IPS-15b (cell line): Measurements from ENCODE around the gene CHMP2A.
A peak's percentile ranks its signal among the peaks of the same experiment; 100 is the strongest.
"Not testable (repeated sequence)": the region's sequence is repeated elsewhere in the genome, so short reads cannot be mapped to it uniquely, and the experiment has no call there.

Experiments used
- H3K27me3 ChIP-seq: one replicate; pipeline ENCODE4 v1.6.1; 2013; ENCODE audit warnings: low read length; ENCODE audit not compliant: control insufficient read depth, insufficient read depth
- H3K36me3 ChIP-seq: one replicate; pipeline ENCODE4 v1.6.1; 2013; ENCODE audit warnings: low read length; ENCODE audit not compliant: control insufficient read depth, insufficient read depth
- H3K4me1 ChIP-seq: one replicate; pipeline ENCODE4 v1.6.1; 2013; ENCODE audit warnings: mild to moderate bottlenecking, low read length; ENCODE audit not compliant: control insufficient read depth, insufficient read depth
- H3K4me3 ChIP-seq: one replicate; pipeline ENCODE4 v1.5.1; 2013; ENCODE audit warnings: low read depth, low read length
- H3K9ac ChIP-seq: one replicate; pipeline ENCODE4 v1.6.1; 2013; ENCODE audit warnings: low read depth, mild to moderate bottlenecking, low read length
- H3K9me3 ChIP-seq: one replicate; pipeline ENCODE4 v1.6.1; 2013; ENCODE audit warnings: mild to moderate bottlenecking, low read length; ENCODE audit not compliant: control insufficient read depth, insufficient read depth

CHMP2A gene

DNA sequence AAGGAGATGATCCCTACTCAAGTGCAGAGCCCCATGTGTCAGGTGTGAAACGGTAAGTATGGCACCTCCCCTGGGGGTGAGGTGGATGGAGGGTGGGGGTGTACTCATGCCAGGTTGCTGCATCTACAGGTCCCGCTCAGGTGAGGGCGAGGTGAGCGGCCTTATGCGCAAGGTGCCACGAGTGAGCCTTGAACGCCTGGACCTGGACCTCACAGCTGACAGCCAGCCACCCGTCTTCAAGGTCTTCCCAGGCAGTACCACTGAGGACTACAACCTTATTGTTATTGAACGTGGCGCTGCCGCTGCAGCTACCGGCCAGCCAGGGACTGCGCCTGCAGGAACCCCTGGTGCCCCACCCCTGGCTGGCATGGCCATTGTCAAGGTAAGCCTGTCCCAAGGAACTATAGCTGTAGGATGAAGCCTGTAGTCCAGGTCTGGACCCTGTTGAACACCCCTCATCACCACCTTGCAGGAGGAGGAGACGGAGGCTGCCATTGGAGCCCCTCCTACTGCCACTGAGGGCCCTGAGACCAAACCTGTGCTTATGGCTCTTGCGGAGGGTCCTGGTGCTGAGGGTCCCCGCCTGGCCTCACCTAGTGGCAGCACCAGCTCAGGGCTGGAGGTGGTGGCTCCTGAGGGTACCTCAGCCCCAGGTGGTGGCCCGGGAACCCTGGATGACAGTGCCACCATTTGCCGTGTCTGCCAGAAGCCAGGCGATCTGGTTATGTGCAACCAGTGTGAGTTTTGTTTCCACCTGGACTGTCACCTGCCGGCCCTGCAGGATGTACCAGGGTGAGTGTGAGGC, 5.8 kb downstream of the CHMP2A start:
- Histone ChIP-seq H3K4me1 (peaks cover 8% of the 10 kb centered on the region), H3K4me3 (no peak overlapping the region), H3K9ac (no peak overlapping the region), H3K9me3 (no peaks in the 10 kb centered on the region), H3K27me3 (no peaks in the 10 kb centered on the region), H3K36me3 (peaks cover 67% of the 10 kb centered on the region)

DNA sequence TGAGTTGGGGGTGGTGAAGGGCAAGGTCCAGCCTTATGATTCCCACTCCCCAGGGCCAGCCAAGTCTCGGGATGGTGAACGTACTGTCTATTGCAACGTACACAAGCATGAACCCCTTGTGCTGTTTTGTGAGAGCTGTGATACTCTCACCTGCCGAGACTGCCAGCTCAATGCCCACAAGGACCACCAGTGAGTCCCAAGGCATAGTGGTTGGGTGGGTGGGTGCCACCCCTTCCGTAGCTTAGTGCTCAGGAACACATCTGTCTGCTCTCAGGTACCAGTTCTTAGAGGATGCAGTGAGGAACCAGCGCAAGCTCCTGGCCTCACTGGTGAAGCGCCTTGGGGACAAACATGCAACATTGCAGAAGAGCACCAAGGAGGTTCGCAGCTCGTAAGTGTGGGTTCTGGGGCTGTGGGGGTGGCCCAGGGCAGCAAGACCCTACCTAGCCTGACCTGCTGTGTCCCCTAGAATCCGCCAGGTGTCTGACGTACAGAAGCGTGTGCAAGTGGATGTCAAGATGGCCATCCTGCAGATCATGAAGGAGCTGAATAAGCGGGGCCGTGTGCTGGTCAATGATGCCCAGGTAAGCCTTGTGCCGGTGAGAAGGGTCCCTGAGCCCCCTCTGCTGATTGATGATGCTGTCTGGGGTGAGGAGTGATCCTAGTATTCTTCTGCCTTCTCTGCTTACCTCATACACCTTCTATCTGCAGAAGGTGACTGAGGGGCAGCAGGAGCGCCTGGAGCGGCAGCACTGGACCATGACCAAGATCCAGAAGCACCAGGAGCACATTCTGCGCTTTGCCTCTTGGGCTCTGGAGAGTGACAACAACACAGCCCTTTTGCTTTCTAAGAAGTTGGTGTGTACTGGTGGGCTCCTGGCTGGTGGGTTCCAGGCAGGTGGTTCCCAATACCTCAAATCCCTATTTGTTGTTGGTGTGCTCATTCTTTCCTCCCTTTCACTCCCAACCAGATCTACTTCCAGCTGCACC, 7.3 kb downstream of the CHMP2A start:
- peak overlapping the region; percentile 4 for H3K4me3 ChIP-seq
- H3K4me1 ChIP-seq, result peaks cover 5% of the 10 kb centered on the region
- peaks cover 3% of the 10 kb centered on the region for H3K27me3 ChIP-seq
- peaks cover 67% of the 10 kb centered on the region for H3K36me3 ChIP-seq
- H3K9ac ChIP-seq, result no peak overlapping the region
- no peaks in the 10 kb centered on the region for H3K9me3 ChIP-seq

DNA sequence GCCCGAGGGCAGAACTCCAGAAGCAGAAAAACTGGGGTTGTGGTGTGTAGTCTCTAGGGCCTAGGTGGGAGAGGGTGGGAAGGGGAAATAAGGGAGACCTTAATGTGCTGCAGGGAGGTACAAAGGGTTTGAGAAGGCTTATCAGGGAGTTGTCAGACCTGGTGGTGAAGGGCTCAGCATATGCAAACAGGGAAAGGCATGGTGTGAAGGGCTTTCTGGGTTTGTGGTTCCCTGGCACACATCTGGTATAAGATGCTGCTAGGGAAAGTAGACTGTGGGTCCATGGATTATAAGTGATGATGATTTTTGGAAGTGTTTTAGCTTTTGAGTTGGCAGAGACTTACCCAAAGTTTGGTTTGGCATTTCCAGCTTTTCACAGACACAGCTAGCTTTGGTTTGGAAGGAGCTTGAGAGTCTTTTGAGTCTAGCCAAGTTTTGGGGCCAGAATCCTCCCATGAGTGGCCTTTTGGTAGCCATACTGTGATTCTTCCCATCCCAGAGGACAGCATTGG, 8.8 kb downstream of the CHMP2A start:
- H3K4me1 ChIP-seq, result peaks cover 5% of the 10 kb centered on the region
- H3K9ac ChIP-seq, result peak overlapping the region; percentile 90
- peaks cover 15% of the 10 kb centered on the region for H3K27me3 ChIP-seq
- no peaks in the 10 kb centered on the region for H3K9me3 ChIP-seq
- H3K4me3 ChIP-seq, result peak overlapping the region; percentile 92
- peaks cover 55% of the 10 kb centered on the region for H3K36me3 ChIP-seq

DNA sequence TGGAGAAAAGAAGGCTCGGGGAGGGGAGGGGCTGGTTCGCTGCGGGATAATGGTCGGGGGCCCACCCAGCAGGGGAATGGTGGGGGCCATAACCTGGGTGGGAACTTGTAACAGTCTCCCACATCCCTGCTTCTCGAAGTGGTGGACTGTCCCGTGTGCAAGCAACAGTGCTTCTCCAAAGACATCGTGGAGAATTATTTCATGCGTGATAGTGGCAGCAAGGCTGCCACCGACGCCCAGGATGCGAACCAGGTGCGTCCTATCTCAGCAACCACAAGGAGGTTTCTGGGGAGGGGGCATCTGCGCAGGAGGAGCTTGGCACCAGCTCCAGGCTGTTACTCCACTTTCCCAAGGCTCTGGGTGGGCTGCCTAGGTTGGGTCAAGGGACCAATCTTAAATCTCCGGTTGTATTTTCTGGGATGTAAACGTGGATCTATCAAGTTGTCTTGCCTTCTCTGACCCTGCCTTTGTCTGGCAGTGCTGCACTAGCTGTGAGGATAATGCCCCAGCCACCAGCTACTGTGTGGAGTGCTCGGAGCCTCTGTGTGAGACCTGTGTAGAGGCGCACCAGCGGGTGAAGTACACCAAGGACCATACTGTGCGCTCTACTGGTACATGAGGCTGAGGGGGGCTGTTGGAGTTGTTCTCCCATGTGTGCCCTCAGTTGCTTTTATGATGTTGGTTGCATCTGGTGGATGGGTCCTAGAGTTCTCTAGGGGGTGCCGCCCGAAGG, 9.5 kb downstream of the CHMP2A start:
- Histone ChIP-seq H3K36me3 (peaks cover 49% of the 10 kb centered on the region), H3K4me3 (peak overlapping the region; percentile 92), H3K27me3 (peaks cover 19% of the 10 kb centered on the region), H3K9me3 (no peaks in the 10 kb centered on the region), H3K4me1 (peaks cover 5% of the 10 kb centered on the region), H3K9ac (peak overlapping the region; percentile 90)

DNA sequence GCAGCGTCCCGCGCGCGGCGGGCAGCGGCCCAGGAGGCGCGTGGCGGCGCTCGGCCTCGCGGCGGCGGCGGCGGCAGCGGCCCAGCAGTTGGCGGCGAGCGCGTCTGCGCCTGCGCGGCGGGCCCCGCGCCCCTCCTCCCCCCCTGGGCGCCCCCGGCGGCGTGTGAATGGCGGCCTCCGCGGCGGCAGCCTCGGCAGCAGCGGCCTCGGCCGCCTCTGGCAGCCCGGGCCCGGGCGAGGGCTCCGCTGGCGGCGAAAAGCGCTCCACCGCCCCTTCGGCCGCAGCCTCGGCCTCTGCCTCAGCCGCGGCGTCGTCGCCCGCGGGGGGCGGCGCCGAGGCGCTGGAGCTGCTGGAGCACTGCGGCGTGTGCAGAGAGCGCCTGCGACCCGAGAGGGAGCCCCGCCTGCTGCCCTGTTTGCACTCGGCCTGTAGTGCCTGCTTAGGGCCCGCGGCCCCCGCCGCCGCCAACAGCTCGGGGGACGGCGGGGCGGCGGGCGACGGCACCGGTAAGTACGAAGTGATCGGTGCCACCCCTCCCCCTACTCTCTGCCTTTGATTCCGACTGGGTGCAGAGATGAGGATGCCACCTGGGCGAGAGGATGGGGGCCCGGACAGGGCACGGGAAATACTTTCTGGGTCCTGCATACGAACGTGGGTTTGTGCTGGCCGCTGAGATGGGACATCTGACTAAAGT, 10.2 kb downstream of the CHMP2A start:
- Histone ChIP-seq H3K27me3 (peaks cover 23% of the 10 kb centered on the region), H3K4me1 (peaks cover 5% of the 10 kb centered on the region), H3K9ac (peak overlapping the region; percentile 90), H3K9me3 (no peaks in the 10 kb centered on the region), H3K4me3 (peak overlapping the region; percentile 92), H3K36me3 (peaks cover 42% of the 10 kb centered on the region)

DNA sequence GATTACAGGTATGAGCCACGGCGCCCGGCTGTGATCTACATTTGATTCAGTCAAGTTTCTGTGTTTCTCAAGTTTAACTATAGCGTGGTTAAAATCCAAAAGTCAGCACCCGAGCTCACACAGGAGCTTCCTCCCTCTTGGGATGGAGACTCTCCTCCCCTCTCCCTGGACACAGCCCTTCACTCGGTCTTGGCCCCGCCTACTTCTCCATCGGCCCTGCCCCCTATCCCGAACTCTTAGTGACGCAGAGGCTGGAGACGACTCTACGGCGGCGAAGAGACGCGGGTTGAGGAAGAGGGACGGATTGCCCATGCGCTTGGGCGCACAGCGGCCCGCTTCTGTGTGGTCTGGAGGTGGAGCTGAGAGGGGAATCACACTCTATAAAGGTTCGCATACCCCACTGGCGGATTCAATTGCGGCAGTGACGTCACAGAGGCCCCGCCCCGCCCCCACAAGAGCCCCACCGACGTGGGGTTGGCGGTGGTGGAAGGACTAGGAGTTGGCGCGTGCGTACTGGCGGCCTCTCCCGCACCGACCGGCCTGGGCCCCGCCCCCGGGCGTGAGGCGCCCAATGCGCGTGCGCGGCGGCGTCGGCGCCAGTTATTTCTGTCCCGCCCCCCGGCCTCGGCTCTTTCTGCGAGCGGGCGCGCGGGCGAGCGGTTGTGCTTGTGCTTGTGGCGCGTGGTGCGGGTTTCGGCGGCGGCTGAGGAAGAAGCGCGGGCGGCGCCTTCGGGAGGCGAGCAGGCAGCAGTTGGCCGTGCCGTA, 10.9 kb downstream of the CHMP2A start, which contains the start of gene TRIM28:
Gene TRIM28, plus strand, starts transcription at position 239 of the 765 bp plus-strand sequence. CDS start 694 bp downstream, outside the sequence.
- H3K4me3 ChIP-seq, result peak within 1 kb of the TSS; percentile 92
- peak within 1 kb of the TSS; percentile 90 for H3K9ac ChIP-seq
- peaks cover 30% of the 10 kb centered on the region for H3K27me3 ChIP-seq
- no peaks in the 10 kb centered on the region for H3K9me3 ChIP-seq
- peaks cover 5% of the 10 kb centered on the region for H3K4me1 ChIP-seq
- peaks cover 34% of the 10 kb centered on the region for H3K36me3 ChIP-seq

DNA sequence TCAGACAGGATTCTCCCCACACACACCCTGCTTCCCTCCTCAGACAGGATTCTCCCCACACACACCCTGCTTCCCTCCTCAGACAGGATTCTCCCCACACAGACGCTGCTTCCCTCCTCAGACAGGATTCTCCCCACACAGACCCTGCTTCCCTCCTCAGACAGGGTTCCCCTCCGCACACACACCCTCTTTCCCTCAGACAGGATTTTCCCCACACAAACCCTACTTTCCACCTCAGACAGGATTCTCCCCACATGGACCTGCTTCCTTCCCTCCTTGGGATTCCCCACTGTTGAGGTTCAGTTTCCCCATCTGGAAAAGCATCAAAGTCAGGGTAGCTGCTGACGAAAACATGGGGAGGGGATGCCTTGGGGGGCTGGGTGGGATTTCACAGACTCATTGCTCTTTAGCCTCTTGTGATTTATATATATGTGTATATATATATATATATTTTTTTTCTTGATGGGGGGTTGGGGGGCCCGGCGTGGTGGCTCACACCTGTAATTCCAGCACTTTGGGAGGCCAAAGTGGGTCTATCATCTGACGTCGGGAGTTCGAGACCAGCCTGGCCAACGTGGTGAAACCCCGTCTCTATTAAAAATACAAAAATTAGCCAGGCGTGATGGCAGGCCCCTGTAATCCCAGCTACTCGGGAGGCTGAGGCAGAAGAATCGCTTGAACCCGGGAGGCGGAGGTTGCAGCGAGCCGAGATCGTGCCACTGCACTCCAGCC, 12.1 kb downstream of the CHMP2A start:
- H3K36me3 ChIP-seq, result peaks cover 22% of the 10 kb centered on the region
- H3K4me1 ChIP-seq, H3K4me3 ChIP-seq, H3K9me3 ChIP-seq, H3K9ac ChIP-seq: not testable (repeated sequence)
- peaks cover 30% of the 10 kb centered on the region for H3K27me3 ChIP-seq

DNA sequence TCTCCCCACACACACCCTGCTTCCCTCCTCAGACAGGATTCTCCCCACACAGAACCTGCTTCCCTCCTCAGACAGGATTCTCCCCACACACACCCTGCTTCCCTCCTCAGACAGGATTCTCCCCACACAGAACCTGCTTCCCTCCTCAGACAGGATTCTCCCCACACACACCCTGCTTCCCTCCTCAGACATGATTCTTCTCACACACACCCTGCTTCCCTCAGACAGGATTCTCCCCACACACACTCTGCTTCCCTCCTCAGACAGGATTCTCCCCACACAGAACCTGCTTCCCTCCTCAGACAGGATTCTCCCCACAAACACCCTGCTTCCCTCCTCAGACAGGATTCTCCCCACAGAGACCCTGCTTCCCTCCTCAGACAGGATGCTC, 15.7 kb downstream of the CHMP2A start:
- Histone ChIP-seq H3K9ac (peak overlapping the region; percentile 83), H3K27me3 (peaks cover 30% of the 10 kb centered on the region), H3K4me3 (peak overlapping the region; percentile 67)
- not testable (repeated sequence) for H3K9me3 ChIP-seq, H3K4me1 ChIP-seq, H3K36me3 ChIP-seq

DNA sequence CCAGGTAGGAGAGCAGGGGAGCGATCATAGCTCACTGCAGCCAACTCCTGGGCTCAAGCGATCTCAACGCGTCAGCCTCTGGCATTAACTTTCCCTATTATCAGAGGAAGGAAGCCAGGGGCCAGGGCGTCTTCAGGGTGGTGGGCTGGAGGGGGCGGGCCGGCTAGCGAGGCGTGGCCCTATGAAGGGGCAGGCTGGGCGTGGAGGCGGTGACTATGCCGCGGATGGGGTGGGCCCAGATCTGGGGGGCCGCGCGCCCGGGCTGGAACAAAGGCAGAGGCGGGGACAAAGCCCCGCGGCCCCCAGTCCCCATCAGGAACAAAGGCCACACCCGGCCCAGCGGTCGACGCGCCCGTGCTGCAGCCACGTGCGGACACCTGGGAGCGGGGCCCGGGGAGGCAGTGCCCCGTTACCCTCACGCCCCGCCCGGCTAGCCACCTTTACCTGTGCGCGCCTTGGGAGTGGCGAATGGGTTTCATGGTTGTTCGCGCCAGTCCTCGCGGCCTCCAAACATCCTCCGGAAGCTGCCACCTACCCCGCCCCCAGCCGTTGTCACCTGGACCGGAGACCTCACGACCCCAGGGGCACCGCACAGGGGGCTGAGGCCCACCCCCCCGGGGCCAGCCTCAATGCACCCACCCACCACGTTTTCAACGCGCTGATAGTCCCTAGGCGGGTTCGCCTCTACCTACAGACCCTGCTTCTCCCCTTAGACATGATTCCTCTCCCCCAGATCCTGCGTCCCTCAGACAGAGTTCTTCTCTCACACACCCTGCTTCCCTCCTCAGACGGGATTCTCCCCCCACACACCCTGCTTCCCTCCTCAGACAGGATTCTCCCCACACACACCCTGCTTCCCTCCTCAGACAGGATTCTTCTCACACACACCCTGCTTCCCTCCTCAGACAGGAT, 16.4 kb downstream of the CHMP2A start:
- peaks cover 2% of the 10 kb centered on the region for H3K4me1 ChIP-seq
- H3K9me3 ChIP-seq, result no peaks in the 10 kb centered on the region
- peak overlapping the region; percentile 67 for H3K4me3 ChIP-seq
- H3K36me3 ChIP-seq, result no peaks in the 10 kb centered on the region
- H3K9ac ChIP-seq, result peak overlapping the region; percentile 83
- H3K27me3 ChIP-seq, result peaks cover 32% of the 10 kb centered on the region
